Endothelial cell of umbilical vein (primary cell): ENCODE measurements around the gene CDH9.

ENCODE experiments used
- CTCF ChIP-seq, 2 donors: IDR thresholded peaks; 1 replicate in 1 of 2; 2 replicates in 1 of 2; pipeline ENCODE4 v1.5.1; 2011; ENCODE audit warnings: low read length in 2 of 2, mild to moderate bottlenecking in 2 of 2, moderate library complexity in 2 of 2, control low read depth in 1 of 2, inconsistent platforms in 1 of 2, low read depth in 1 of 2; ENCODE audit not compliant: insufficient read depth in 1 of 2; ENCODE audit errors: extremely low read depth in 1 of 2
- EZH2 ChIP-seq: IDR thresholded peaks from 2 replicates; pipeline ENCODE4 v1.6.1; 2012; ENCODE audit warnings: borderline replicate concordance, low read depth, mild to moderate bottlenecking, moderate library complexity, low read length, inconsistent platforms; ENCODE audit not compliant: severe bottlenecking
- FOS ChIP-seq: IDR thresholded peaks from 2 replicates; pipeline ENCODE4 v1.6.1; 2011; ENCODE audit warnings: mild to moderate bottlenecking, low read length, moderate library complexity, borderline replicate concordance; ENCODE audit not compliant: insufficient read depth
- POLR2A ChIP-seq: IDR thresholded peaks from 2 replicates; pipeline ENCODE4 v1.6.1; 2012; ENCODE audit warnings: low read depth, mild to moderate bottlenecking, control low read depth, low read length

- TF ChIP-seq CTCF (IDR thresholded peaks at IDR 0.05; ENCODE audit: extremely low read depth in 1 of 2, insufficient read depth in 1 of 2, low read depth in 1 of 2, low read length in 2 of 2): no peak
- TF ChIP-seq EZH2: no peak
- no peak for TF ChIP-seq FOS
- no peak for TF ChIP-seq POLR2A
These were observed 166.0 kb downstream of the CDH9 start for GRCh38 chr5:26872337-26872736.
